ENCODE data around the gene FLCN.

FLCN gene

GRCh38 chr17:17217995-17218394, 19.0 kb downstream of the FLCN start:
- Histone ChIP-seq H3F3A (ENCODE audit: insufficient read depth, low read length) (no peaks in the 10 kb centered on the region), H3K9me3 (replicated peaks; ENCODE audit: insufficient read depth, low read length) (no peaks in the 10 kb centered on the region), H4K20me1 (ENCODE audit: insufficient read depth, low read length) (no peaks in the 10 kb centered on the region), H3K36me3 (replicated peaks; ENCODE audit: insufficient read depth, low read length) (peaks cover 11% of the 10 kb centered on the region; the same call in 1 of the 2 replicates), H3K27me3 (replicated peaks; ENCODE audit: insufficient read depth, low read length) (no peaks in the 10 kb centered on the region), H3K4me2 (ENCODE audit: low read depth, low read length) (no peak overlapping the region), H3K27ac (ENCODE audit: low read length) (no peak overlapping the region), H2AFZ (ENCODE audit: low read length) (no peak overlapping the region), H3K9me2 (replicated peaks; ENCODE audit: insufficient read depth, low read length) (no peaks in the 10 kb centered on the region), H3K4me3 (ENCODE audit: low read length) (no peak overlapping the region), H3K9ac (ENCODE audit: low read length) (no peak overlapping the region), H3K79me2 (ENCODE audit: low read length) (peaks cover 3% of the 10 kb centered on the region), H3K4me1 (ENCODE audit: low read length) (no peaks in the 10 kb centered on the region)
- no peak for TF ChIP-seq CTCF (IDR thresholded peaks at IDR 0.05; ENCODE audit: low read length)
- no peak for TF ChIP-seq EZH2 (optimal IDR thresholded peaks at IDR 0.05; ENCODE audit: low read depth, low read length)
- no peak for TF ChIP-seq EZH2phosphoT487 (IDR thresholded peaks at IDR 0.05; ENCODE audit: low read length)
- DNase-seq, result no peak

GRCh38 chr17:17216776-17217175, 20.2 kb downstream of the FLCN start:
- Histone ChIP-seq H3K4me2 (ENCODE audit: low read depth, low read length) (no peak overlapping the region), H3K4me3 (ENCODE audit: low read length) (no peak overlapping the region), H2AFZ (ENCODE audit: low read length) (no peak overlapping the region), H3F3A (ENCODE audit: insufficient read depth, low read length) (no peaks in the 10 kb centered on the region), H3K9me3 (replicated peaks; ENCODE audit: insufficient read depth, low read length) (no peaks in the 10 kb centered on the region), H3K9me2 (replicated peaks; ENCODE audit: insufficient read depth, low read length) (no peaks in the 10 kb centered on the region), H3K79me2 (ENCODE audit: low read length) (peaks cover 3% of the 10 kb centered on the region), H3K4me1 (ENCODE audit: low read length) (no peaks in the 10 kb centered on the region), H4K20me1 (ENCODE audit: insufficient read depth, low read length) (no peaks in the 10 kb centered on the region), H3K36me3 (replicated peaks; ENCODE audit: insufficient read depth, low read length) (peaks cover 11% of the 10 kb centered on the region; the same call in 1 of the 2 replicates), H3K9ac (ENCODE audit: low read length) (no peak overlapping the region), H3K27me3 (replicated peaks; ENCODE audit: insufficient read depth, low read length) (no peaks in the 10 kb centered on the region), H3K27ac (ENCODE audit: low read length) (no peak overlapping the region)
- TF ChIP-seq EZH2 (optimal IDR thresholded peaks at IDR 0.05; ENCODE audit: low read depth, low read length) (no peak), CTCF (IDR thresholded peaks at IDR 0.05; ENCODE audit: low read length) (no peak), EZH2phosphoT487 (IDR thresholded peaks at IDR 0.05; ENCODE audit: low read length) (no peak)
- no peak for DNase-seq

GRCh38 chr17:17216236-17216635, 20.7 kb downstream of the FLCN start:
- Histone ChIP-seq H2AFZ (ENCODE audit: low read length) (no peak overlapping the region), H3K27ac (ENCODE audit: low read length) (no peak overlapping the region), H3K9me2 (replicated peaks; ENCODE audit: insufficient read depth, low read length) (no peaks in the 10 kb centered on the region), H3K4me2 (ENCODE audit: low read depth, low read length) (no peak overlapping the region), H3K4me3 (ENCODE audit: low read length) (no peak overlapping the region), H3K9ac (ENCODE audit: low read length) (no peak overlapping the region), H4K20me1 (ENCODE audit: insufficient read depth, low read length) (no peaks in the 10 kb centered on the region), H3K4me1 (ENCODE audit: low read length) (no peaks in the 10 kb centered on the region), H3K79me2 (ENCODE audit: low read length) (no peaks in the 10 kb centered on the region; the same call in 1 of the 2 replicates), H3F3A (ENCODE audit: insufficient read depth, low read length) (no peaks in the 10 kb centered on the region), H3K27me3 (replicated peaks; ENCODE audit: insufficient read depth, low read length) (no peaks in the 10 kb centered on the region), H3K36me3 (replicated peaks; ENCODE audit: insufficient read depth, low read length) (peaks cover 11% of the 10 kb centered on the region; the same call in 1 of the 2 replicates), H3K9me3 (replicated peaks; ENCODE audit: insufficient read depth, low read length) (no peaks in the 10 kb centered on the region)
- TF ChIP-seq CTCF (IDR thresholded peaks at IDR 0.05; ENCODE audit: low read length) (no peak), EZH2 (optimal IDR thresholded peaks at IDR 0.05; ENCODE audit: low read depth, low read length) (no peak), EZH2phosphoT487 (IDR thresholded peaks at IDR 0.05; ENCODE audit: low read length) (no peak)
- no peak for DNase-seq

Measured in MM.1S (cell line).